Activated CD8-positive, alpha-beta memory T cell treated with anti-CD3 and anti-CD28 coated beads, Interleukin-2, amount 10 ng/mL, durations not matched to agents 7 days and 5 days (primary cell): ENCODE results near the gene ZDHHC24. TPM values are rescaled to one million over a fixed set of nuclear protein-coding genes. Genes with fewer than 3 reads are reported as not detected.

ENCODE experiments used
- ATAC-seq: fragments of 150-1000 bp; cut with Tn5 transposase; one replicate; pipeline ENCODE4 v1.10.0; 2021; ENCODE audit warnings: moderate library complexity
- CTCF ChIA-PET: fragments of 350-600 bp; sonication (Branson Sonifier 250); formaldehyde crosslinking; loops from one replicate; lab custom pipeline; 2021; ENCODE audit warnings: antibody characterized with exemption; lab: Charles Lee
- DNase-seq: peaks from one replicate; pipeline ENCODE4 v3.0.0-alpha.2; 2020
- H3K27ac Mint-ChIP-seq: one replicate; pipeline ENCODE4 v1.8.0; 2021; ENCODE audit warnings: mild to moderate bottlenecking, mixed read lengths
- H3K27me3 Mint-ChIP-seq: one replicate; pipeline ENCODE4 v1.8.0; 2021; ENCODE audit warnings: mixed read lengths
- H3K36me3 Mint-ChIP-seq: one replicate; pipeline ENCODE4 v1.8.0; 2021; ENCODE audit warnings: mild to moderate bottlenecking, mixed read lengths
- H3K4me1 Mint-ChIP-seq: one replicate; pipeline ENCODE4 v1.8.0; 2021; ENCODE audit warnings: mixed read lengths
- H3K4me3 Mint-ChIP-seq: one replicate; pipeline ENCODE4 v1.8.0; 2021; ENCODE audit warnings: mild to moderate bottlenecking, moderate library complexity, mixed read lengths
- H3K9me3 Mint-ChIP-seq: one replicate; pipeline ENCODE4 v1.8.0; 2022; ENCODE audit warnings: low read depth, mixed read lengths
- total RNA-seq, 2 experiments: library from RNA; stranded (reverse); gene quantifications; one replicate each; pipeline ENCODE4 v1.2.3, GENCODE V29; 2021

Gene ZDHHC24
- total RNA-seq, 2 experiments from 2014 or later = 18.7 to 19.8 TPM

GRCh38 chr11:66581261-66581660, 35.4 kb upstream of the ZDHHC24 start:
- Mint-ChIP-seq H3K4me1 (peaks cover 6% of the 10 kb centered on the region), H3K27ac (no peak overlapping the region), H3K9me3 (peaks cover 6% of the 10 kb centered on the region), H3K27me3 (peaks cover 2% of the 10 kb centered on the region), H3K4me3 (no peak overlapping the region), H3K36me3 (peaks cover 4% of the 10 kb centered on the region)
- DNase-seq (no peak), ATAC-seq (no peak)
- CTCF ChIA-PET = interaction anchor here (0.9 to 6.2 kb wide), 7 partner anchors 10 to 115 kb away, joined by 3 to 107 read pairs (median 4); partner anchors contain the start of genes CCDC87, CCS, CTSF and RBM4B

- ATAC-seq = no peak
- no peak for DNase-seq
- H3K4me1 Mint-ChIP-seq = peaks cover 6% of the 10 kb centered on the region
- H3K9me3 Mint-ChIP-seq = peaks cover 6% of the 10 kb centered on the region
- H3K36me3 Mint-ChIP-seq = peaks cover 4% of the 10 kb centered on the region
- CTCF ChIA-PET = interaction anchor here (0.9 to 6.2 kb wide), 7 partner anchors 10 to 115 kb away, joined by 3 to 107 read pairs (median 7); partner anchors contain the start of genes CCDC87, CCS, CTSF and RBM4B
- H3K27ac Mint-ChIP-seq = no peak overlapping the region
- H3K4me3 Mint-ChIP-seq = no peak overlapping the region
- peaks cover 2% of the 10 kb centered on the region for H3K27me3 Mint-ChIP-seq
Measured at GRCh38 chr11:66580803-66581202, 35.0 kb upstream of the ZDHHC24 start.

GRCh38 chr11:66579017-66579606, 33.3 kb upstream of the ZDHHC24 start:
- Mint-ChIP-seq H3K36me3 (peaks cover 4% of the 10 kb centered on the region), H3K27me3 (peaks cover 14% of the 10 kb centered on the region), H3K27ac (no peak overlapping the region), H3K4me3 (no peak overlapping the region), H3K9me3 (peaks cover 6% of the 10 kb centered on the region), H3K4me1 (peaks cover 6% of the 10 kb centered on the region)
- peak; percentile 80 for ATAC-seq
- DNase-seq = peak; percentile 78
- CTCF ChIA-PET = interaction anchor here (0.5 to 6.2 kb wide), 13 partner anchors 11 to 255 kb away, joined by 3 to 107 read pairs (median 6); partner anchors contain the start of genes ACTN3, CCDC87, CCS and CTSF

- peaks cover 5% of the 10 kb centered on the region for H3K4me1 Mint-ChIP-seq
- no peaks in the 10 kb centered on the region for H3K36me3 Mint-ChIP-seq
- DNase-seq = no peak
- CTCF ChIA-PET = no interaction called here
- no peak overlapping the region for H3K27ac Mint-ChIP-seq
- no peak overlapping the region for H3K4me3 Mint-ChIP-seq
- ATAC-seq = no peak
- H3K9me3 Mint-ChIP-seq = no peaks in the 10 kb centered on the region
- peaks cover 43% of the 10 kb centered on the region for H3K27me3 Mint-ChIP-seq
Measured at GRCh38 chr11:66570850-66571180, 25.0 kb upstream of the ZDHHC24 start.

GRCh38 chr11:66570079-66570849, 24.4 kb upstream of the ZDHHC24 start:
- Mint-ChIP-seq H3K36me3 (no peaks in the 10 kb centered on the region), H3K9me3 (no peaks in the 10 kb centered on the region), H3K27ac (no peak overlapping the region), H3K27me3 (peaks cover 38% of the 10 kb centered on the region), H3K4me1 (peaks cover 5% of the 10 kb centered on the region), H3K4me3 (no peak overlapping the region)
- ATAC-seq (no peak), DNase-seq (no peak)
- CTCF ChIA-PET = interaction anchor here (0.7 to 3.9 kb wide), 3 partner anchors 10 to 108 kb away, joined by 3 to 22 read pairs (median 16); partner anchors contain the start of gene RBM4B

- Mint-ChIP-seq H3K9me3 (no peaks in the 10 kb centered on the region), H3K4me3 (no peak overlapping the region), H3K27ac (no peak overlapping the region), H3K4me1 (peaks cover 5% of the 10 kb centered on the region), H3K27me3 (peaks cover 30% of the 10 kb centered on the region), H3K36me3 (no peaks in the 10 kb centered on the region)
- DNase-seq (no peak), ATAC-seq (no peak)
- CTCF ChIA-PET = interaction anchor here (0.9 to 3.9 kb wide), 3 partner anchors 9 to 109 kb away, joined by 4 to 22 read pairs (median 16); partner anchors contain the start of gene RBM4B
Measured at GRCh38 chr11:66569076-66569475, 23.2 kb upstream of the ZDHHC24 start.

GRCh38 chr11:66568124-66568916, 22.5 kb upstream of the ZDHHC24 start, which contains the start of gene CTSF:
CTSF (minus strand) TSS chr11:66568606; CDS start chr11:66568486, 120 bp downstream.
- Mint-ChIP-seq H3K27me3 (peaks cover 25% of the 10 kb centered on the region), H3K4me3 (peak within 1 kb of the TSS; percentile 54), H3K4me1 (peaks cover 5% of the 10 kb centered on the region), H3K9me3 (no peaks in the 10 kb centered on the region), H3K36me3 (no peaks in the 10 kb centered on the region), H3K27ac (no peak within 1 kb of the TSS)
- peak; percentile 95 for ATAC-seq
- peak; percentile 71 for DNase-seq
- CTCF ChIA-PET = interaction anchor here (1.1 to 3.9 kb wide), 4 partner anchors 9 to 110 kb away, joined by 4 to 22 read pairs (median 10); partner anchors contain the start of gene RBM4B

GRCh38 chr11:66567787-66568123, 21.9 kb upstream of the ZDHHC24 start:
- Mint-ChIP-seq H3K9me3 (no peaks in the 10 kb centered on the region), H3K27ac (no peak overlapping the region), H3K4me3 (peak overlapping the region; percentile 44), H3K27me3 (peaks cover 25% of the 10 kb centered on the region), H3K36me3 (no peaks in the 10 kb centered on the region), H3K4me1 (peaks cover 5% of the 10 kb centered on the region)
- ATAC-seq (no peak), DNase-seq (no peak)
- CTCF ChIA-PET = interaction anchor here (1.1 to 3.9 kb wide), 4 partner anchors 9 to 110 kb away, joined by 4 to 22 read pairs (median 10); partner anchors contain the start of gene RBM4B

GRCh38 chr11:66566221-66566620, 20.4 kb upstream of the ZDHHC24 start:
- H3K4me3 Mint-ChIP-seq = no peak overlapping the region
- H3K9me3 Mint-ChIP-seq = no peaks in the 10 kb centered on the region
- CTCF ChIA-PET = interaction anchor here (3.9 kb wide), 1 partner anchor 14 kb away, joined by 16 read pairs; no protein-coding TSS in a partner anchor
- no peak for DNase-seq
- no peaks in the 10 kb centered on the region for H3K36me3 Mint-ChIP-seq
- no peak for ATAC-seq
- peaks cover 5% of the 10 kb centered on the region for H3K4me1 Mint-ChIP-seq
- H3K27me3 Mint-ChIP-seq = peaks cover 25% of the 10 kb centered on the region
- no peak overlapping the region for H3K27ac Mint-ChIP-seq

GRCh38 chr11:66564984-66565383, 19.1 kb upstream of the ZDHHC24 start:
- peaks cover 5% of the 10 kb centered on the region for H3K4me1 Mint-ChIP-seq
- no peak for DNase-seq
- no peak overlapping the region for H3K27ac Mint-ChIP-seq
- peaks cover 17% of the 10 kb centered on the region for H3K27me3 Mint-ChIP-seq
- no peaks in the 10 kb centered on the region for H3K36me3 Mint-ChIP-seq
- CTCF ChIA-PET = no interaction called here
- no peak overlapping the region for H3K4me3 Mint-ChIP-seq
- no peak for ATAC-seq
- no peaks in the 10 kb centered on the region for H3K9me3 Mint-ChIP-seq

GRCh38 chr11:66564538-66564937, 18.7 kb upstream of the ZDHHC24 start:
- Mint-ChIP-seq H3K4me1 (peaks cover 5% of the 10 kb centered on the region), H3K27me3 (peaks cover 16% of the 10 kb centered on the region), H3K27ac (no peak overlapping the region), H3K4me3 (no peak overlapping the region), H3K9me3 (no peaks in the 10 kb centered on the region), H3K36me3 (no peaks in the 10 kb centered on the region)
- no peak for ATAC-seq
- CTCF ChIA-PET = interaction anchor here (0.9 kb wide), 1 partner anchor 139 kb away, joined by 3 read pairs; no protein-coding TSS in a partner anchor
- DNase-seq = no peak

GRCh38 chr11:66563832-66564231, 18.0 kb upstream of the ZDHHC24 start:
- no peaks in the 10 kb centered on the region for H3K36me3 Mint-ChIP-seq
- ATAC-seq (no peak), DNase-seq (no peak)
- CTCF ChIA-PET = interaction anchor here (0.9 kb wide), 1 partner anchor 140 kb away, joined by 3 read pairs; no protein-coding TSS in a partner anchor
- no peaks in the 10 kb centered on the region for H3K9me3 Mint-ChIP-seq
- H3K4me1 Mint-ChIP-seq = peaks cover 5% of the 10 kb centered on the region
- H3K4me3 Mint-ChIP-seq = no peak overlapping the region
- no peak overlapping the region for H3K27ac Mint-ChIP-seq
- H3K27me3 Mint-ChIP-seq = peaks cover 15% of the 10 kb centered on the region
